ENCODE data around the gene HERC4.

DNA sequence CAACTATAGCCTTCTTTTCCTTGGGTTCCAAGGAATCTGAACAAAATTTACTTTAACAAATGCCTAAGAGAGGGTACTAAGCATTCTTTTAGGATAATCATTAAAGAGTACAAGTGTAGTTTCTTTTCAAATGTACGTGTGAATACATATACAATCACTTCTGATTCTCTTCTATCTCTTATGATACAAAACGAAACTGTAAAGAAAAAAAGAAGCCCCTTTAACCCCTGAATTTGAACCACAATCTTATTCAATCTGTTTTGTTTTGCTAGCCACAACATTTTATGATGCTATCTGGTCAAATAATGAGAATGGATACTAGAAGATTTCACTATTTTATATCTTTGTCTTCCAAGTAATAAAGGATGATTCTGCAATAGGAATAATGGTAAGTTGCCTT, 141.9 kb downstream of the HERC4 start:
- TF ChIP-seq, protein P1, sequence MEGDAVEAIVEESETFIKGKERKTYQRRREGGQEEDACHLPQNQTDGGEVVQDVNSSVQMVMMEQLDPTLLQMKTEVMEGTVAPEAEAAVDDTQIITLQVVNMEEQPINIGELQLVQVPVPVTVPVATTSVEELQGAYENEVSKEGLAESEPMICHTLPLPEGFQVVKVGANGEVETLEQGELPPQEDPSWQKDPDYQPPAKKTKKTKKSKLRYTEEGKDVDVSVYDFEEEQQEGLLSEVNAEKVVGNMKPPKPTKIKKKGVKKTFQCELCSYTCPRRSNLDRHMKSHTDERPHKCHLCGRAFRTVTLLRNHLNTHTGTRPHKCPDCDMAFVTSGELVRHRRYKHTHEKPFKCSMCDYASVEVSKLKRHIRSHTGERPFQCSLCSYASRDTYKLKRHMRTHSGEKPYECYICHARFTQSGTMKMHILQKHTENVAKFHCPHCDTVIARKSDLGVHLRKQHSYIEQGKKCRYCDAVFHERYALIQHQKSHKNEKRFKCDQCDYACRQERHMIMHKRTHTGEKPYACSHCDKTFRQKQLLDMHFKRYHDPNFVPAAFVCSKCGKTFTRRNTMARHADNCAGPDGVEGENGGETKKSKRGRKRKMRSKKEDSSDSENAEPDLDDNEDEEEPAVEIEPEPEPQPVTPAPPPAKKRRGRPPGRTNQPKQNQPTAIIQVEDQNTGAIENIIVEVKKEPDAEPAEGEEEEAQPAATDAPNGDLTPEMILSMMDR (IDR thresholded peaks at IDR 0.05) = no peak
- TF ChIP-seq EZH2phosphoT487 (IDR thresholded peaks at IDR 0.05) (no peak), EZH2 (IDR thresholded peaks at IDR 0.05) (no peak)

Data from neural progenitor cell (in vitro differentiated cells).